T follicular helper cell (primary cell): ENCODE data around the gene IPPK.

Experiments
- DNase-seq: peaks from one replicate; pipeline ENCODE4 v3.0.0-alpha.2; 2020; ENCODE audit warnings: low read depth

Gene IPPK

DNA sequence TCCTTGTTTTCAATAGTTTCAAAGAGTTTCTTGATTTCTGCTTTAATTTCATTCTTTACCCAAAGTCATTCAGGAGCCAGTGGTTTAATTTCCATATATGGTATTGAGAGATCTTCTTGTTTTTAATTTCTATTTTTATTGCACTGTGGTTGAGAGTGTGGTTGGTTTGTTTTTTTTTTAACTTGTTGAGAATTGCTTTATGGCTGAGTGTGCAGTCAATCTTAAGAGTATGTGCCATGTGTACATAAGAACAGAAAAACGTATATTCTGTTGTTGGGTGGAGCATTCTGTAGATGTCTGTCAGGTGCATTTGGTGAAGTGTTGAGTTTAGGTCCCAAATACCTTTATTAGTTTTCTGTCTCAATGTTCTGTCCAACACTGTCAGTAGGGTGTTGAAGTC is 26.7 kb upstream of the IPPK start:
- no peak for DNase-seq

DNA sequence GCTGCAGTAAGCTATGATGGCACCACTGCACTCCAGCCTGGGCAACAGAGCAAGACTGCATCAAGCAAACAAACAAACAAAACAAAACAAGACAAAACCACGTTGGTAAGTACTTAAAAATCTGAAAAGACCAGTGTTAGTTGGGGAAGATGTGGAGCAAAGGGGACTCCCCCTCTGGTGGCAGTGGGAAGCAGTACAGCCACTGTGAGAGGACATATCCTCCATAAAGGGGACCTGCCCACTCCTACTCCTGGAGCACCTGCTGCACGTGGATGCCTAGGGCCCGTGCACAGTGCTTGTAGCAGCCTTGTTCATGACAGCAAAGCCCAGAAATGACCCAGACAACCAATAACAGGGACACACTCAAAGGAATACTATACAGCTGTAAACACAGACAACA is 17.0 kb upstream of the IPPK start:
- no peak for DNase-seq

DNA sequence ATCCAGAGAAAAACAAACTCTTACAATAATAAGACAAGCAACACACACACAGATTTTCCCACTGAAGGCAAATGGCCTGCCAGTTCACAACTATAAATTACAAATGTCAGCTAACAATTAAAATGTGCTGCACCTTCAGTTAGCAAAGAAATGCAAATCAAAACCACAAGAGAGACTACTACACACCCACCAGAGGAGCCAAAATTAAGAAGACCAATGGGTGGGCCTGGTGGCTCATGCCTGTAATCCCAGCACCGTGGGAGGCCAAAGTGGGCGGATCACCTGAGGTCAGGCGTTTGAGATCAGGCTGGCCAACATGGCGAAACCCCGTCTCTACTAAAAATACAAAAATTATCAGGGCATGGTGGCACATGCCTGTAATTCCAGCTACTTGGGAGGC is 15.1 kb upstream of the IPPK start:
- DNase-seq, result no peak

DNA sequence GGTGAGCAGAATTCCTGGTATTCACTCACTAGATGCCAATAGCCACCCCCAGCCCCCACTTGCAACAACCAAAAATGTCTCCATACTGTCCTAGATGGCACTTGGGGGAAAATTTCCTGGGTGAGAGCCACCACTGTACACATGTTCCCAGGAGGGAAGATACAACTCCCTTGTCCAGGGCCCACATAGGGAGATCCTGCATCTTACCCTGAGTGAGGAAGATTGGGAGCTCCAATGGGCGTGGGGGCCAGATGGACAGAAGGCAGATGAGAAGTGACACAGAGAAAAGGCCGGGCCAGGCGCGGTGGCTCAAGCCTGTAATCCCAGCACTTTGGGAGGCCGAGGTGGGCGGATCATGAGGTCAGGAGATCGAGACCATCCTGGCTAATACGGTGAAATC is 12.3 kb upstream of the IPPK start:
- DNase-seq, result no peak

DNA sequence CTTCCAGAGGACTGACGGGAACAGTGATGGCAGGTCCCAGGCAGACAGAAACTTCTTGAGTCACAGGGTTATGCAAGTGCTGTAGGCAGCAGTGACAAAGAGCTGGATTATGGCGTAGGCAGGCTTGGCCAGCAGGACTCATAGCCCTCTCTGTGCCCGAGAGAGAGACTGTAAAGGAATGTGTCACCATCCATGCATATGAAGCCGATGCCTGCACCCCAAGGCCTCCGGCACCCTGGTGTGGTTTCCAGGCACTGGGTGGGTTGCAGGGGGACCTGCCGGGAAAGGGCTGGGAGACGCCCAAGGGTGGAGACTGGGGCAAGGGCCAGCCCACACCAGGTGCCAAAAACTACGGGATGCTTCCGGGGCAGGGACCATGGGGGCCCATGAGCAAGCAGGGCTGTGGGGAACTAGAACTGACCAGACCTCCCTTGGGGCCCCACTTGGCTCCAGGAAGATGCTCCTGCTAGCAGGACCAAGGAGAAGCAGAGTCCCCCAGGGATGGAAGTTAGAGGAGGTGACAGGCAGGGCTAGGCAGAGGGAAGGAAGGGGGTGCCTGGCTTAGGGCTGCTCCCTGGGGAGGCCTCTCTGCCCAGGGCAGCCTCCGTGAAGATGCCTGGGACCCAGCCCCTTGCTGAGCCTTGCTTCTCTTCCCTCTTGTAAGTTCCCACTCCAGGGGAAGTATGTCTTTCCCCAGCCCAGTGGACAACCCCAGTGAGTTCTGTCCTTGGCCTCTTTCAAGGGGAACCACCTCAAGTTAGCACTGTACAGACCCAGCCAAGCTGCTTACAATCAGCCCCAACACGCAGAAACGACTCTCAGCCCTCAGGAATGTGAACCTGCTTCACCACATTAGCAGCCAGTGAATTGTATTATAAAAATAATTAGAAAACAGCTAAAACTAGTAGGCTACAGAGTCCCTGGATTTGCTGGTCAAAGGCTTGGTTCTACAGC is 10.5 kb upstream of the IPPK start:
- DNase-seq, result no peak

DNA sequence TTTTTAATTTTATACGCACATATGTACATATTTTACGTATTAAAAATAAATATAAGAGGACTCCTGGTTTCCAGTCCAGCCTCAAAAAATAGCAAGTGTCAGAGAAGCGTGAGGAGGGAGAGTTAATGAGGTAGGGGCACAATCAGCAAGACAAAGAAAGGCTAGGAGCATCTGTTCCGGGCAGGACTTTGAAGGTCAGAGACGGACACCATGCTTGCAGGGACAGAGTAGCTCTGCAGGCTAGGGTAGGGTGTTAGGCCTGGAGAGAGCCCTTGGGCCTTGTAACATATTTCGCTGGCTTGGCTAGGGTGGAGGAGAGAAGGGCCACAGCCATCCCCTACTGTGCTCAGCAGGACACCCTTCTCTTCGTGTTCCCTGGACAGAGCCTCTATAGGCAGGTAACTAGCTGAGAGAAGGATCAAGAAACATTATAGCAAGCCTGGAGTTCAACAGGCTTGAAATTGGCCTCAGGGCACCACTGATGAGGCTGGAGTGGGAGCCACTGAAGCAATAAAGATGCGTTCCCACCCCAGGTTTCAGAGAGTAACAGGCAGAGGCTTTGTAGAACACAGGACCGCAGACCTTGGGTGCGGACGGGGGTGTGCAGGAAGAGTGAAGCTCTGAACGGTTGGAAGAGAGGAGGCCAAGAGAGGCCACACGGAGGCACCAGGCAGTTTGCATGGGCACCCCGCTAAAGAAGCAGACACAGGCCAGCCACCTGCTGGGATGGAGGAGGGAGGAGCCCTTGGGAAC is 9.7 kb upstream of the IPPK start:
- DNase-seq, result no peak

DNA sequence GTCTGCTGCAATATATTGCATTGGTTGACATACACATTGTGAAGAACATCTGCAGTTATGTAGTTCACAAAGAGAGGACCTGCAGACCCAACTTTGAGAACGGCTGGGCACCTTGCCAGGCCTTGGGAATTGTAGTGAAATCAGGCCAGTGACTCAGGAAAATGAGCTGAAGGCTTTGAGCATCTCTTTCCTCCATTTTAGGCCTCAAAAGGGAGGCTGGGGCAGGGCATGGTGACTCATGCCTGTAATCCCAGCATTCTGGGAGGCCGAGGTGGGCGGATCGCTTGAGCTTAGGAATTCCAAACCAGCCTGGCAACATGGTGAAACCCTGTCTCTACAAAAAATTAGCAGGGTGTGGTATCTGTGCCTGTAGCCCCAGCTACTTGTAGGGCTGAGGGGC is 1.4 kb upstream of the IPPK start:
- DNase-seq, result no peak

DNA sequence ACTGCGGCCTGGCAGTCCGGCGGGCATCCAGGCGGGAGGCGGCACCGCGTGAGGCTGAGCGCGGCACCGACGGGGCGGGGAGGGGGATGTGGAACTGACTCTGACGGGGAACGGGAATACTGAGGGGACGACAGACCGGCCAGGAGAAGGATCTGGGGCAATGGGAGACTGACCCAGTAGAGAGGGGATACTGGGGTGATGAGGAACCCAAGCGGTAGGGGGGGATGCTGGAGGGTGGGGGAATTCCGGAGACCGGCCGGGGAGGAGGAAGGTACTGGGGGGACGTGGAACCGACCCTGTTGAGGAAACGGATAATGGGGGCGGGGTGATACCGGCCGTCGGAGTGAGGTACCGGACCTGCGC is 423 bp downstream of the IPPK start:
- DNase-seq, result no peak

DNA sequence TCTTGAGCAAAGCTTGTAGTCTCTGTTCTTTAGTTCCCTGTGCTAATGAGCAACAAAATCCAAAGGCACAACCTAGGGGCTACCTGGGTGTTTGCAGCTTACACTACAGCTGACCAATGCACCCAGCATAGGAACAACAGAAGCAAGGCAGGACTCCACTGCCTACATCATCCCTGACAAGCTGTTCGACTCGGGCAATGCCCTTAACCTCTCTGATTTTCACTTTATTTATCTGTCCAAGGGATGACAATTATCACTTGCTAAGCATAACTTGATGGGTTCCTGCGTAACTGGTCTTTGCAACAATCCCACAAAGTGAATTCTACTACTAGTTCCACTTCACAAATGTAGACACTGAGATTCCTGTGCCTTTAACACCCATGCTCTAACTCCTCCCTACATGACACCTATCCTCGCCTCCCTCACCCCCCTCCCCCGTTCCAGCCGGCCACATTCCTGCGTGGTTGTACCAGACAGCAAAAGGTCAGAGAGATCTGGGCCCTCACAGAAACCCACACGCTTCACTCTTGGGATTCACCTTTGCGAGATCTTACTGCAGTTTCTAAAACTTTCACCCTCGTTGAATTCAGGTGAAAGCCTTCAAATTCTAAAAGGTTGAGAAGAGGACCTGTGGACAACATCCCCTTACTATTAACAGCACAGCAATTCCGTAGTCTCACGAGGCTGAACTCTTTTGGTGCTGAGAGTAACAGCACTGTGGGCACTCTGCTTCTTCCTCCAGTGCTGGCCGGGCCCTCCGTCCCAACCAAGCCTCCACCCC is 995 bp downstream of the IPPK start:
- no peak for DNase-seq

DNA sequence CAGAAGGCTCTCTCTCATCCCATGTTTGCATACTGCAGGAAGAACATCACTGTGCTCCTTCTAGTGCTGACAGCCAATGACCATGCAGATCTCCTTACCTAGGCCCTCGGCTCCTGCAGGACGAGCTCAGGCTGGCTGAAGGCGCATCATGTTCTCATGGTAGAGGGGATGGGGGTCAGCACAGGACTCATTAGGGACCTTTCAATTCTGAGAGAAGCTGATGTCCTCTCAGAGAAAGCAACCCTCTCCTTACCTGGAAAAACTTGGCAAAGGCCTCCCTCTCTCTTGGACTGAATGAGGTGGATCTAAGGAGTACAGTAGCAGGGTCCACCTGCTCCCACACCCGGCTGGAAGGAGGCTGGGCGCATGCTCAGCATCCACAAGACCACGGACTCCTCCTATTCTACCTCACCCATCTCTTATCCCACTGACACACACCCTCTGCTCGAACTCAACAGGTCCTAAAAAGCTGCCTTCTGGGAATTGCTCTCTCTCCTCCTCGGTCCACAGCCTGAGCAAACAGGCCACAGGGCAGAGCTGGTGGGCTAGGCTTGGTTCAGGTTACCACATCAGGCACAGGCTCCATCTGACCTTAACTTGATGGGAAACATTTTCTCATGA is 2.9 kb downstream of the IPPK start:
- no peak for DNase-seq

DNA sequence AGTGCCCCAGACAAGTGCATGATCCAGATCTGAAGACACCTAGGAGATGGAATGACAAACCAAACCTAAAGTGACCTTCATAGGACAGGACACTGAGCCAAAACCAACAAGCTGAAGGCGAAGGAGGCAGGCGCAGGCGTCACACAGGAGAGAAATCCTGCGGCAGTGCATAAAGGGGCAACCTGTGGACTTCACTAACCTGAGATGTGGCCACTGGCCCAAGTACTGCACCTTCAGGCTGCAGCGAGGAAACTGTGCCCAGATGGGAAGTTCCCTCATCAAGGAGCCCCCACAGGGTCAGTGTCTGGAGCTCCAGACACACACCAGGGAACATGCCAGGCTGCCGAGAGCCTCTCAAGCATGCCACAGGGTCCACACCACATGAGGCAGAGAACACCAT is 3.7 kb downstream of the IPPK start:
- no peak for DNase-seq

DNA sequence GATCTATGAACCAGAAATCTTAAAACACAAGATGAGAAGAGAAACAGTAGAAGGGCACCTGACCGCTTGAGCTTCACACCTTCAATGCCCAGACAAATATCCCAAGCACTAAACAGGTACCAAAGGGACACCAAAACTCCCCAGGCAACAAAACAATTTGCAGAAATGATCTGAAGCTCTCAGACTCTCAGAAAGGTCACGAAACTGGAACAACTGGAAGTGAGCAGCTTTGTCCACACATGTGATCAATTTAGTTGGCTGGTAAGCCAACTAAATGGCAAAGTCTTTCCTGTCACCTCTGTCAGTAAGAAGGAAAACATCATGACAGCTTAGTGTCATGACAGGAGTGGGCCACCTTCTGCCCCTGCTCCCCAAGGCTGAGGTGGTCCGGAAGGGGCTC is 4.1 kb downstream of the IPPK start:
- DNase-seq, result no peak

DNA sequence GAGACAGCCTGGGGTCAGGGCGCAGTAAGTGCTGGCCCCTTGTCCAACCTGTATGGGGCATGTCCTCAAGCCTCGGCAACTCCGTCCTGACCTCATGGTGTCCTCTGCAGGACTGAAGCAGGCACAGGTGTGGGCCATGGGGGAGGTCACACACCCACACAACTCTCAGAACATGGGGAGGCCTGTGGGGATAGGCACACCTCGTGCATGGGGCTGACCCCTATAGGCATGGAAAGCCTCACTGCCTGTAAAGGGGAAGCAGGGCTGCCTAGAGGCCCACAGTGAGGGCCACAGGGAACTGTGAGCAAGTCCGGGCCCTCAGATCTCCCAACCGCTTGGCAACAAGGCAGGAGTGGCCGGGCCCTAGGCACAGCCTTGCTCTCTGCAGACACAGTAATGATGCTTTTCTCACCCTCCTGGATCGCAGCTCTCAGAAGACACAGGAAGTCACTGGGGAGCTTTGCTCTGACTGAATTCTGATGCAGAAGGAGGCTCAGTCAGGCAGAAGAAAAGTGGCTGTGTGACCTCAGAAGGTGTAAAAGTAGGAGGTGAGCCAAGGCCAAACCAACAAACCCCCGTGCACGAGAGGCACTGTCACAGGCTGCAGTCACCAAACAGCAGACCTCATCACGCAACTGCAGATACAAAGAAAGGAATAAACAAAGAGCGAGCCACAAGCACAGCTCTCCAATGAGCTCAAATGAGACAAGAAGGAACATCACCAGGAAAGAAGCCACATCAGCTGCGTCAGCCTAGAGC is 5.4 kb downstream of the IPPK start:
- no peak for DNase-seq

DNA sequence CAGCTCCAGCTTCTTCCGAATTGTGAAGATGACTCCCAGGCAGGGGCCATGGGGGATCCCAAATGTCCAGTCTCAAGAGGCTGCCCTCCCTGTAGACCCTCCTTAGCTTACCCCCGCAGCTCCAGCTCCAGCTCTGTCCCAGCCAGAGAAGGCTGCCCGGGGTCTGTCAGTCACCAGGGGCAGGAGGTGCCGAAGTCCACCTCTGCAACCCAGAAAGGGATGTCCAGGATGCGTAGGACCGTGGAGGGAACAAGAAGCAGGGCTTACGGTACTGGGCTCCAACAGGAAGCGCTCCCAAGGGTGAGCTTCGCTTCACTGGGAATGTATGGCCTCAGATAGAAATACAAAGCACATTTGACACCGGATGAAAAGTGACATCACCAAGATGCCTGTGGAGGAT is 6.0 kb downstream of the IPPK start:
- no peak for DNase-seq

DNA sequence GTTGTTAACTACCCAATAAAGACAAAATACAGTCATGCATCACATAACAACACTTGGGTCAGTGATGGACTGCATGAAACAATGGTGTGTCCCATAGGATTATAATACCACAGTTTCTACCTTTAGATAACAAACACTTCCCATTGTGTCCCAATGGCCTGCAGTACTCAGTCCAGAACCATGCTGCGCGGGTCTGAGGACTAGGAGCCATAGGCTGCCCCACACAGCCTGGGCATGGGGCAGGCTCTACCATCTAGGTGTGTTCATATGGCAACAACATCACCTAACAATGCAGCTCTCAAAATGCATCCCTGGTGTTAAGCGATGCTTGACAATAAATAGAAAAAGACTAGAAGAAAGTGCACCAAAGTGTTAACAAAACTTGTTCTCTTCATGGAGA is 6.8 kb downstream of the IPPK start:
- no peak for DNase-seq

DNA sequence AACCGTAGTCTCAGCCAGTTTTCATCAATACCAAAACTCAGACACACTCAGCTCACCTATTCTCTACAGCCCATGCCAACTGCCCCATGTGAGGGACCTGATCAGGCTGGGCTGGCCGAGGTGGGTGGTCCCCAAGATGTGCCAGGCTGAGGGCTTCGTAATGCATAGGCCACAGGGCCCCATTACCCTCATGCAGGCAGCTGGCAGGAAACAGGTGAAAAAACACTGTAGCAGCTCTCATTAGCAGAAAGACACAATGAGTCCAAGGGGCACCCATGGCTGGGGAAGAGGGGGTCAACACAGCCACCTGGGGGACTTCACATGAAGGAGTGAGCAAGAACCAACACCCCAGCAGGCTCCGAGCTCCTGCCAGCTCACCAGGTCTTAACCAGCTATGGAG is 8.2 kb downstream of the IPPK start:
- no peak for DNase-seq

DNA sequence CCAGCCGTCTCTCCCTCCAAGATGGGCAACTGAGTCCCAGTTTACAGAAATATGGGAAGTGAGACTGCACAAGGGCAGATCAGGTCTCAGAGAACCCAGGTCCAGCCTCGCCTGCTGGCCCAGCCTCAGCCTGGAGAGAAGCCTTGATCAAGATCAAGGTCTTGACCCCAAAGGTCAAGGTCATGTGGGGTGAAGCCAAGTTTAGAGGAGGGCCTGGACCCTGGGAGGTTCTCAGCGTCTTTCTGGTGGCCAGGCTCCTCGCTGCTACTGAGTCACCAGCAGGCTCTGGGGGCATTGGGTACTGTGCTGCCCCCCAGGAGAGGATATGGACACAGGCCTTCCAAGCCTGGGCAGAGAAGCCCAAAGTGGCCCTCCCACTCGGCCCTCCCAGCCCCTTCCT is 8.8 kb downstream of the IPPK start:
- no peak for DNase-seq

DNA sequence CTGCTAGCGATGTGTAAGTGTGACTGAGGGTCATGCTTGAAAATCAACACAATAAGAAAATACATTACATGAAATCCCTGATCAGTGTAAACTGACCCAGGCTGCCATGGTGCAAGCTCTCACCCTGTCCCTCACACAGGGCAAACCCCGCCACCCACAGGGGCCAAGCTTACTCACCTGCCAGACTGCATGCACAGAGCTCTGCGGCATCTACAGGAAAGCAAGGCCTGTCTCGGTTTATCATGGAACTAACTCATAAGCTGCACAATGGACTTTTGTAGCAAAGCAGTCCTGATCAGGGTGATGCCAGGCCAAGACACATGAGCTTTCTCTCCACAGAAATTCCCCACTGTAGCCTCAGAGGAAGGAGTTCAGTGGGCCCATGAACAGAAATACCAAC is 9.7 kb downstream of the IPPK start:
- no peak for DNase-seq

DNA sequence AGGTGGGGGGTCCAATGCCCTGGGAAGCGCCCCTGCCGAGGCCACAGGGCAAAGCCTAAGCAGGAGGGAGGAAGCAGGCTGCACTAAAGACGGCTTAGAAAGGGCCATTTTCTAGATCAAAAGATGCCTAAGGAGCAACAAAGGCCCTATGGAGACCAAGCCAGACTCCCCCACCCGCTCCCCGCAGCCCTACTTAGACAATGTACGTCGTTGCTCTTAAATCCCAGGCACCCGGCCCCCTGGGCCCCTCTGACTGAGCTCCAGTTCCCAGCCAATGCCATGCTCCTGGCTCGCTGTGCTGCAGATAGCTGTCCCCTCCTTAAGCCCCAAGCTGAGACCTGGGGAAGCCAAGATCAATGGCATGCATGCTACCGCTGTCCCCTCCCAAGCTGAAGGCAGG is 10.3 kb downstream of the IPPK start:
- DNase-seq, result no peak

DNA sequence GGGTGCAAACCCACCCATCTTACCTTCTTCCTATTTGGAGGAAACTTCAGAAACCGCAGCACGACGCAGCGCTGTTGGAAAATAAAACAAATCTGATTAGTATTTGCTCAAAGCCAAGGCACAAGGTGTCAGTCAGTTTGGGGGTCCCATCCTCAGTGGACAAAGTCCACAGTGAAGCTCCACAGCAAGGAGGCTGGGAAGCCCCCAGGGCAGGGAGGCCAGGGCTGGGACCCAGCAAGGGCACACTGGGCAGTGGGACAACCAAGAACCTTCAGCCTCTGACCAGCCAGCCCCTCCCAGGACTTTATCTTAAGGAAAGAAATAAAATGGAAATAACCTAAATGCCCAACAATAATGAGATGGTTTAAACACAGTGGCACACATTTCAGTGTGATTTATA is 11.3 kb downstream of the IPPK start:
- DNase-seq, result no peak

DNA sequence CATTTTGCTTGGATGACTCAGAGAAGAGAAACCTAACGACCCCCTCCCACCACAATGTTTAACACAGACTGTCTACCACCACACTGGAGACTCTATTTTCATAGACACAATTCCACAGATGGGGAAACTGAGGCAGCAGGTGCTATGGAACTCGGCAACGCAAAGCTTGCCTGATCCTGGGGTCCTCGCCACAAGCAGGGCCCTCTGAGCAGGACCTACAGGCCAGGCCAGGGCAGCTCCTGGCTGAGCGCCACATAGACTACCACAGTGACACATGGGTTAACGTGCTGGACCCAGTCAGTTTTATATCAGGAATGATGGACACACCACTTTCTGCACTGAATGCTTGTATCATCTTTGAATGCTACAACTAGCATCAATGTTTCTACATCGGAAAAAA is 11.8 kb downstream of the IPPK start:
- no peak for DNase-seq
